Adrenal gland (tissue), 5 donors: Measurements from ENCODE around the gene ABI3BP.

Experiments used
- CTCF ChIP-seq, 6 experiments: fragments of 450-650 bp in 4 of 6; fragments of 200-600 bp in 2 of 6; sonication (generic) in 1 of 6; IDR thresholded peaks; 1 replicate in 5 of 6; 2 replicates in 1 of 6; pipeline versions ENCODE4 v1.5.1 to v1.8.0; 2016 to 2021; ENCODE audit warnings: antibody characterized with exemption in 6 of 6, mild to moderate bottlenecking in 2 of 6, moderate library complexity in 1 of 6
- POLR2A ChIP-seq, 2 donors: fragments of 450-650 bp; IDR thresholded peaks; one replicate each; pipeline ENCODE4 v1.6.1; 2017; ENCODE audit warnings: antibody characterized with exemption in 2 of 2, mild to moderate bottlenecking in 2 of 2, moderate library complexity in 1 of 2
- donor health status: DM: no; HTN: no; CAD: no.

GRCh38 chr3:100982710-100983109 is 10.5 kb downstream of the ABI3BP start:
- TF ChIP-seq POLR2A (IDR thresholded peaks at IDR 0.05) (no peak), CTCF (IDR thresholded peaks at IDR 0.05) (no peak)
